ENCODE measurements around the gene QRICH1. TPM values are rescaled to one million over a fixed set of nuclear protein-coding genes. Genes with fewer than 3 reads are reported as not detected.
A peak's percentile ranks its signal among the peaks of the same experiment; 100 is the strongest.

QRICH1 gene
- total RNA-seq, 4 donors from 2014 or later = 66.2 to 93.9 (median 82.6) TPM

- Histone ChIP-seq H3K36me3 (peaks cover 0 to 29% (median 0%) of the 10 kb centered on the region in 3 donors), H3K27me3 (no peaks in the 10 kb centered on the region), H3K9me3 (no peaks in the 10 kb centered on the region), H3K4me3 (peak overlapping the region; percentile 89 to 96 (median 92)), H3K4me1 (peaks cover 4 to 38% (median 18%) of the 10 kb centered on the region in 4 donors), H3K27ac (peak overlapping the region; percentile 86 to 98 (median 94))
- no peak for TF ChIP-seq POLR2A (IDR thresholded peaks at IDR 0.05)
- TF ChIP-seq EP300 (IDR thresholded peaks at IDR 0.05) = no peak
- TF ChIP-seq, protein P1, sequence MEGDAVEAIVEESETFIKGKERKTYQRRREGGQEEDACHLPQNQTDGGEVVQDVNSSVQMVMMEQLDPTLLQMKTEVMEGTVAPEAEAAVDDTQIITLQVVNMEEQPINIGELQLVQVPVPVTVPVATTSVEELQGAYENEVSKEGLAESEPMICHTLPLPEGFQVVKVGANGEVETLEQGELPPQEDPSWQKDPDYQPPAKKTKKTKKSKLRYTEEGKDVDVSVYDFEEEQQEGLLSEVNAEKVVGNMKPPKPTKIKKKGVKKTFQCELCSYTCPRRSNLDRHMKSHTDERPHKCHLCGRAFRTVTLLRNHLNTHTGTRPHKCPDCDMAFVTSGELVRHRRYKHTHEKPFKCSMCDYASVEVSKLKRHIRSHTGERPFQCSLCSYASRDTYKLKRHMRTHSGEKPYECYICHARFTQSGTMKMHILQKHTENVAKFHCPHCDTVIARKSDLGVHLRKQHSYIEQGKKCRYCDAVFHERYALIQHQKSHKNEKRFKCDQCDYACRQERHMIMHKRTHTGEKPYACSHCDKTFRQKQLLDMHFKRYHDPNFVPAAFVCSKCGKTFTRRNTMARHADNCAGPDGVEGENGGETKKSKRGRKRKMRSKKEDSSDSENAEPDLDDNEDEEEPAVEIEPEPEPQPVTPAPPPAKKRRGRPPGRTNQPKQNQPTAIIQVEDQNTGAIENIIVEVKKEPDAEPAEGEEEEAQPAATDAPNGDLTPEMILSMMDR (IDR thresholded peaks at IDR 0.05) = no peak
- no peak for DNase-seq (ENCODE audit: low spot score in 2 of 2)
- 10 to 11% methylated on average over 20 to 24 of the region's 40 CpGs for WGBS, 2 donors
Measured at GRCh38 chr3:48990636-48991469, 103.0 kb downstream of the QRICH1 start.

- peak within 1 kb of the TSS; percentile 89 to 96 (median 92) for H3K4me3 ChIP-seq
- H3K4me1 ChIP-seq = peaks cover 4 to 38% (median 18%) of the 10 kb centered on the region in 4 donors
- WGBS, 2 donors = 0% methylated on average over 17 to 18 of the region's 91 CpGs
- TF ChIP-seq, protein P1 (IDR thresholded peaks at IDR 0.05) = peak; percentile 20 to 71 (median 53)
- TF ChIP-seq EP300 (IDR thresholded peaks at IDR 0.05) (peak; percentile 26 to 96), POLR2A (IDR thresholded peaks at IDR 0.05) (peak in 1 of 2 donors; percentile 56)
- peak; percentile 76 to 81 for DNase-seq (ENCODE audit: low spot score in 2 of 2)
- H3K36me3 ChIP-seq = peaks cover 0 to 29% (median 0%) of the 10 kb centered on the region in 3 donors
- no peaks in the 10 kb centered on the region for H3K27me3 ChIP-seq
- H3K9me3 ChIP-seq = no peaks in the 10 kb centered on the region
- H3K27ac ChIP-seq = peak within 1 kb of the TSS; percentile 86 to 98 (median 94)
Measured at GRCh38 chr3:48989796-48990635, 103.9 kb downstream of the QRICH1 start, which contains the start of gene P4HTM. Gene P4HTM, plus strand, starts transcription at chr3:48990241. Its CDS starts 16 bp downstream, at chr3:48990257.

DNA sequence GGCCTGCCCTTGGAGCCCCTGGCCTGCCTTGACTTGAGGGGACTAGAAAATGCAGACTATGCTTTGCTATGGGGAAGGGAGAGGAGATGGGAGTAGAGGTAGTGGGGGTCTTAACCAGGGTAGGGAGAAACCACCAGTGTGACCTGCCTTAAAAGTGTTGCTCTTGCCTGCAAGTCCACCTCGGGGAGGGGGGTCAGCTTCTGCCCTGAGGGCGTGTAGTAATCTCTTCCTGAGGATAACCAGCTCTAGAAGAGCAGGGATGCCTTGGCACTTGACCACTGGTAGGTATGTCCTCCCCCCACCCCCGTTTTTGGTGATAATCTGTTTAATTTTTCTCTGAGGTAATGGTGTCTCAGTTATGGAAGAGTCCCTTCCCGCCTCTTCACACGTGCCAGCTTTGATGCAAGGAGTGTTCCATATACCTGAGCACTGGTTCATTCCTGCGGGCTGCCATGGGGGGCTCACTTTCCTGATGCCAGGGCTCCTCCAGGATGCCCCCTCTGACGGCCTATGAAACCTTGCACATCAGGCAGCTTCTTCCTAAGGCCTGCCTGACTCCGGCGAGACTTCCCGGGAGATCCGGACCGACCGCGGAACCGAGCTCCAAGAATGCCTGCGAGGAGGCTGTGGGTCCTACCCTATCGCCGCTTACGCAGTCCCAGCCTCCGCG is 104.6 kb downstream of the QRICH1 start:
- no peak for DNase-seq (ENCODE audit: low spot score in 2 of 2)
- WGBS, 2 donors = 2 to 9% methylated on average over 5 to 17 of the region's 21 CpGs

GRCh38 chr3:48985831-48986376 is 108.0 kb downstream of the QRICH1 start:
- H3K36me3 ChIP-seq = peaks cover 6 to 52% (median 11%) of the 10 kb centered on the region in 3 donors
- no peak for DNase-seq (ENCODE audit: low spot score in 2 of 2)
- no peak overlapping the region for H3K27ac ChIP-seq
- H3K4me1 ChIP-seq = peaks cover 0 to 28% (median 9%) of the 10 kb centered on the region in 4 donors
- 87 to 90% methylated on average over 7 of the region's 7 CpGs for WGBS, 2 donors
- no peak overlapping the region for H3K4me3 ChIP-seq
- H3K9me3 ChIP-seq = no peaks in the 10 kb centered on the region
- TF ChIP-seq POLR2A (IDR thresholded peaks at IDR 0.05) (no peak), EP300 (IDR thresholded peaks at IDR 0.05) (no peak)
- TF ChIP-seq, protein P1 (IDR thresholded peaks at IDR 0.05) = no peak
- no peaks in the 10 kb centered on the region for H3K27me3 ChIP-seq

More for the DNA sequence above, 104.6 kb downstream of the QRICH1 start:
- H3K27ac ChIP-seq = peak overlapping the region; percentile 86 to 98 (median 94)
- H3K9me3 ChIP-seq = no peaks in the 10 kb centered on the region
- peaks cover 0 to 29% (median 0%) of the 10 kb centered on the region in 3 donors for H3K36me3 ChIP-seq
- H3K27me3 ChIP-seq = no peaks in the 10 kb centered on the region
- peak overlapping the region; percentile 89 to 96 (median 92) for H3K4me3 ChIP-seq
- peaks cover 4 to 38% (median 18%) of the 10 kb centered on the region in 4 donors for H3K4me1 ChIP-seq
- TF ChIP-seq EP300 (IDR thresholded peaks at IDR 0.05) (no peak), POLR2A (IDR thresholded peaks at IDR 0.05) (no peak)
- TF ChIP-seq, protein P1 (IDR thresholded peaks at IDR 0.05) = no peak
